CD14-positive monocyte (primary cell): Measurements from ENCODE around the gene MYL6B. TPM values are rescaled to one million over a fixed set of nuclear protein-coding genes. Genes with fewer than 3 reads are reported as not detected.

Experiments
- DNase-seq, 3 donors: peaks; one replicate each; pipeline ENCODE4 v3.0.0-alpha.2; 2011 to 2022
- H2AFZ ChIP-seq: 2 replicates; pipeline ENCODE4 v1.6.0; 2012; ENCODE audit warnings: mild to moderate bottlenecking, low read depth, low read length, inconsistent platforms; ENCODE audit not compliant: insufficient read depth, poor library complexity, severe bottlenecking
- H3K27ac ChIP-seq, 2 donors: 1 replicate in 1 of 2; 2 replicates in 1 of 2; pipeline ENCODE4 v1.5.1; 2012 to 2013; ENCODE audit warnings: low read length in 2 of 2, control low read depth in 1 of 2, inconsistent platforms in 1 of 2, low read depth in 1 of 2, mild to moderate bottlenecking in 1 of 2
- H3K27me3 ChIP-seq, 2 donors: one replicate each; pipeline versions ENCODE4 v1.6.0 to v1.6.1; 2011 to 2013; ENCODE audit warnings: low read length in 2 of 2; ENCODE audit not compliant: control insufficient read depth in 2 of 2, insufficient read depth in 2 of 2
- H3K36me3 ChIP-seq, 2 donors: replicated peaks in 1 of 2; 1 replicate in 1 of 2; 2 replicates in 1 of 2; pipeline versions ENCODE4 v1.5.1 to v1.6.1; 2012 to 2013; ENCODE audit warnings: low read length in 2 of 2, control low read depth in 1 of 2, inconsistent platforms in 1 of 2, mild to moderate bottlenecking in 1 of 2; ENCODE audit not compliant: insufficient read depth in 2 of 2, control insufficient read depth in 1 of 2
- H3K4me1 ChIP-seq, 2 donors: 1 replicate in 1 of 2; 2 replicates in 1 of 2; pipeline versions ENCODE4 v1.5.1 to v1.6.1; 2012 to 2013; ENCODE audit warnings: low read length in 2 of 2, control low read depth in 1 of 2, inconsistent platforms in 1 of 2, mild to moderate bottlenecking in 1 of 2, moderate library complexity in 1 of 2; ENCODE audit not compliant: insufficient read depth in 2 of 2, control insufficient read depth in 1 of 2
- H3K4me2 ChIP-seq: replicated peaks from 2 replicates; pipeline ENCODE3; 2012; ENCODE audit warnings: low read length, moderate library complexity, mild to moderate bottlenecking; ENCODE audit not compliant: poor library complexity, severe bottlenecking; ENCODE audit errors: extremely low read depth
- H3K4me3 ChIP-seq, 3 experiments: fragments of 200-600 bp in 1 of 3; sonication (generic) in 1 of 3; replicated peaks in 1 of 3; 1 replicate in 2 of 3; 2 replicates in 1 of 3; pipeline ENCODE4 v1.5.1; 2011 to 2013; ENCODE audit warnings: low read length in 3 of 3, mild to moderate bottlenecking in 3 of 3, control low read depth in 2 of 3, low read depth in 2 of 3, inconsistent platforms in 1 of 3, moderate library complexity in 1 of 3
- H3K79me2 ChIP-seq: 2 replicates; pipeline ENCODE4 v1.6.0; 2012; ENCODE audit warnings: mild to moderate bottlenecking, control low read depth, inconsistent platforms, low read length, moderate library complexity; ENCODE audit not compliant: insufficient read depth
- H3K9ac ChIP-seq: 2 replicates; pipeline ENCODE4 v1.6.0; 2017; ENCODE audit warnings: low read length, mild to moderate bottlenecking; ENCODE audit not compliant: insufficient read depth, poor library complexity, severe bottlenecking
- H3K9me3 ChIP-seq, 2 donors: replicated peaks in 1 of 2; 1 replicate in 1 of 2; 2 replicates in 1 of 2; pipeline versions ENCODE4 v1.5.1 to v1.6.1; 2012 to 2013; ENCODE audit warnings: low read length in 2 of 2, control low read depth in 1 of 2; ENCODE audit not compliant: control insufficient read depth in 1 of 2, insufficient read depth in 1 of 2
- H4K20me1 ChIP-seq: 2 replicates; pipeline ENCODE4 v1.6.0; 2012; ENCODE audit warnings: mild to moderate bottlenecking, low read length, control low read depth, moderate library complexity; ENCODE audit not compliant: insufficient read depth
- H3K27ac Mint-ChIP-seq, 7 donors: one replicate each; pipeline ENCODE4 v1.8.0; 2020; ENCODE audit warnings: mild to moderate bottlenecking in 7 of 7, mixed read lengths in 7 of 7, moderate library complexity in 6 of 7, inconsistent platforms in 2 of 7
- H3K27me3 Mint-ChIP-seq, 3 donors: one replicate each; pipeline ENCODE4 v1.8.0; 2021 to 2022; ENCODE audit warnings: low read depth in 3 of 3, mild to moderate bottlenecking in 3 of 3, mixed read lengths in 3 of 3, moderate library complexity in 3 of 3, inconsistent platforms in 1 of 3
- H3K36me3 Mint-ChIP-seq, 2 donors: one replicate each; pipeline ENCODE4 v1.8.0; 2020; ENCODE audit warnings: mixed read lengths in 2 of 2, inconsistent platforms in 1 of 2, mild to moderate bottlenecking in 1 of 2
- H3K4me1 Mint-ChIP-seq: one replicate; pipeline ENCODE4 v1.8.0; 2020; ENCODE audit warnings: mild to moderate bottlenecking, mixed read lengths
- H3K4me3 Mint-ChIP-seq, 2 donors: one replicate each; pipeline ENCODE4 v1.8.0; 2020; ENCODE audit warnings: mild to moderate bottlenecking in 2 of 2, mixed read lengths in 2 of 2, moderate library complexity in 1 of 2
- H3K9me3 Mint-ChIP-seq, 7 donors: one replicate each; pipeline ENCODE4 v1.8.0; 2020 to 2022; ENCODE audit warnings: mixed read lengths in 7 of 7, mild to moderate bottlenecking in 6 of 7, moderate library complexity in 6 of 7, inconsistent platforms in 2 of 7
- WGBS: methylation state at CpG from one replicate; pipeline ENCODE4 v1.1.5; 2013; ENCODE audit warnings: missing lambda C conversion rate; ENCODE audit not compliant: insufficient coverage; 5-methylcytosine and 5-hydroxymethylcytosine counted together
- intact Hi-C, 2 donors: fragments of 100-400 bp; cut with micrococcal nuclease; formaldehyde crosslinking; loops; one replicate each; pipeline versions ENCODE4 v1.15.0 to v1.15.1; 2023
- polyA minus RNA-seq: library from RNA; depleted of rRNA, polyadenylated mRNA; stranded (reverse); fragments of >200 nt; gene quantifications from 2 replicates; pipeline ENCODE4 v1.2.3, GENCODE V29; 2012
- polyA plus RNA-seq, 3 donors: library from polyadenylated mRNA; depleted of rRNA in 1 of 3; unstranded in 2 of 3; stranded (reverse) in 1 of 3; fragments of 300-500 nt in 2 of 3; fragments of >200 nt in 1 of 3; fragmentation: Illumina TruSeq in 2 of 3; gene quantifications; 1 replicate in 2 of 3; 2 replicates in 1 of 3; pipeline ENCODE4 v1.2.3, GENCODE V29; 2012 to 2021
- total RNA-seq, 12 experiments: library from RNA in 1 of 12; stranded (reverse) in 1 of 12; fragments of 120-200 nt in 1 of 12; gene quantifications; one replicate each; pipeline ENCODE4 v1.2.4 and lab custom pipeline; 2013 to 2026; ENCODE audit warnings: mixed read lengths in 6 of 12, inconsistent platforms in 1 of 12
- TF ChIP-seq, protein P1 (sequence below): fragments of 200-600 bp; IDR thresholded peaks from one replicate; pipeline ENCODE4 v1.8.0; 2022; ENCODE audit warnings: antibody characterized with exemption, mild to moderate bottlenecking

MYL6B gene
- total RNA-seq (2013), result 10.5 TPM
- polyA plus RNA-seq (1 to 10 TPM; 2.7 to 4.3 (median 4.1) TPM), polyA minus RNA-seq (1.2 and 1.5 TPM in 2 replicates), total RNA-seq (lab: John Stamatoyannopoulos, UW) (0.08 to 10.0 (median 1.5) reads per million in 11 experiments)

GRCh38 chr12:56152132-56152755 is at the start of gene MYL6B:
Gene MYL6B, plus strand, starts transcription at chr12:56152587. Its CDS starts 1,332 bp downstream, at chr12:56153919.
- no peaks in the 10 kb centered on the region for H4K20me1 ChIP-seq
- peak within 1 kb of the TSS; percentile 74 for H3K4me2 ChIP-seq
- Mint-ChIP-seq H3K9me3 (no peaks in the 10 kb centered on the region), H3K4me3 (peak within 1 kb of the TSS; percentile 85 to 91), H3K4me1 (peaks cover 32% of the 10 kb centered on the region), H3K36me3 (peaks cover 7 to 10% of the 10 kb centered on the region in 2 donors), H3K27me3 (peaks cover 0 to 4% (median 3%) of the 10 kb centered on the region in 3 donors), H3K27ac (peak within 1 kb of the TSS; percentile 94 to 97 (median 97))
- peak within 1 kb of the TSS; percentile 86 to 90 for H3K27ac ChIP-seq
- no peaks in the 10 kb centered on the region for H3K36me3 ChIP-seq
- peak within 1 kb of the TSS; percentile 84 for H2AFZ ChIP-seq
- peaks cover 34 to 39% of the 10 kb centered on the region in 2 donors for H3K4me1 ChIP-seq
- H3K27me3 ChIP-seq, result no peaks in the 10 kb centered on the region
- 0% methylated on average over 23 of the region's 37 CpGs for WGBS
- TF ChIP-seq, protein P1, sequence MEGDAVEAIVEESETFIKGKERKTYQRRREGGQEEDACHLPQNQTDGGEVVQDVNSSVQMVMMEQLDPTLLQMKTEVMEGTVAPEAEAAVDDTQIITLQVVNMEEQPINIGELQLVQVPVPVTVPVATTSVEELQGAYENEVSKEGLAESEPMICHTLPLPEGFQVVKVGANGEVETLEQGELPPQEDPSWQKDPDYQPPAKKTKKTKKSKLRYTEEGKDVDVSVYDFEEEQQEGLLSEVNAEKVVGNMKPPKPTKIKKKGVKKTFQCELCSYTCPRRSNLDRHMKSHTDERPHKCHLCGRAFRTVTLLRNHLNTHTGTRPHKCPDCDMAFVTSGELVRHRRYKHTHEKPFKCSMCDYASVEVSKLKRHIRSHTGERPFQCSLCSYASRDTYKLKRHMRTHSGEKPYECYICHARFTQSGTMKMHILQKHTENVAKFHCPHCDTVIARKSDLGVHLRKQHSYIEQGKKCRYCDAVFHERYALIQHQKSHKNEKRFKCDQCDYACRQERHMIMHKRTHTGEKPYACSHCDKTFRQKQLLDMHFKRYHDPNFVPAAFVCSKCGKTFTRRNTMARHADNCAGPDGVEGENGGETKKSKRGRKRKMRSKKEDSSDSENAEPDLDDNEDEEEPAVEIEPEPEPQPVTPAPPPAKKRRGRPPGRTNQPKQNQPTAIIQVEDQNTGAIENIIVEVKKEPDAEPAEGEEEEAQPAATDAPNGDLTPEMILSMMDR, result no peak
- DNase-seq, result peak; percentile 90 to 93 (median 93)
- H3K79me2 ChIP-seq, result peaks cover 7% of the 10 kb centered on the region
- intact Hi-C loops, result loop anchor here in 1 of 2 donors (5.0 kb wide), 1 partner anchor 35 kb away; the partner anchor contains the start of genes RPL41 and ZC3H10
- peak within 1 kb of the TSS; percentile 68 to 83 (median 68) for H3K4me3 ChIP-seq
- no peaks in the 10 kb centered on the region for H3K9me3 ChIP-seq
- peak within 1 kb of the TSS; percentile 87 for H3K9ac ChIP-seq

DNA sequence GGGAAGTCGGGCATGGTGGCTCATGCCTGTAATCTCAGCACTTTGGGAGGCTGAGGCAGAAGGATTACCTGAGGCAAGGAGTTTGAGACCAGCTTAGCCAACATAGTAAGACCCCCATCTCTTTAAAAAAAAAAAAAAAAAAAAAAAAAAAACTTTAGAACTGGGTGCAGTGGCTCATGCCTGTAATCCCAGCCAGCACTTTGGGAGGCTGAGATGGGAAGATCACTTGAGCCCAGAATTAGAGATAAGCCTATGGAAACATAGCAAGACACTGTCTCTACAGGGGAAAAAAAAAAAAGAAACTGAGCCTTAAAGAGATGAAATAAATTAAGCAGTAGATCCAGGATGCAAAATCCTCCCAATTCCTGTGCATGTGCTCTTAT is 49.7 kb upstream of the MYL6B start:
- Histone ChIP-seq H3K36me3 (peaks cover 10 to 14% of the 10 kb centered on the region in 2 donors), H3K27me3 (no peaks in the 10 kb centered on the region), H3K9me3 (no peaks in the 10 kb centered on the region), H3K4me3 (no peak overlapping the region), H3K4me1 (peaks cover 19 to 23% of the 10 kb centered on the region in 2 donors), H3K27ac (no peak overlapping the region), H3K79me2 (peaks cover 33% of the 10 kb centered on the region), H3K4me2 (no peak overlapping the region), H2AFZ (no peak overlapping the region), H3K9ac (no peak overlapping the region), H4K20me1 (peaks cover 8% of the 10 kb centered on the region)
- Mint-ChIP-seq H3K27me3 (peaks cover 4 to 10% (median 5%) of the 10 kb centered on the region in 3 donors), H3K4me1 (peaks cover 23% of the 10 kb centered on the region), H3K9me3 (peaks cover 0 to 1% (median 0%) of the 10 kb centered on the region in 7 donors), H3K36me3 (peaks cover 11 to 14% of the 10 kb centered on the region in 2 donors), H3K4me3 (no peak overlapping the region), H3K27ac (no peak overlapping the region)
- DNase-seq, result no peak
- TF ChIP-seq, protein P1, result no peak
- intact Hi-C loops, result loop anchor here in 1 of 2 donors (5.0 to 10.0 kb wide), 2 partner anchors 60 to 108 kb away; partner anchors contain the start of genes RPS26 and SUOX
- no CpG with 5 or more reads among the region's 1 CpG for WGBS
